ENCODE data around the gene STARD9. TPM values are rescaled to one million over a fixed set of nuclear protein-coding genes. Genes with fewer than 3 reads are reported as not detected.
A peak's percentile ranks its signal among the peaks of the same experiment; 100 is the strongest.

The STARD9 gene
- total and polyA plus RNA-seq, 9 of the 15 experiments (the other 6 are each of a cell fraction or from before 2014, with no cell fraction given): 0.45 to 6.0 (median 3.6) TPM

DNA sequence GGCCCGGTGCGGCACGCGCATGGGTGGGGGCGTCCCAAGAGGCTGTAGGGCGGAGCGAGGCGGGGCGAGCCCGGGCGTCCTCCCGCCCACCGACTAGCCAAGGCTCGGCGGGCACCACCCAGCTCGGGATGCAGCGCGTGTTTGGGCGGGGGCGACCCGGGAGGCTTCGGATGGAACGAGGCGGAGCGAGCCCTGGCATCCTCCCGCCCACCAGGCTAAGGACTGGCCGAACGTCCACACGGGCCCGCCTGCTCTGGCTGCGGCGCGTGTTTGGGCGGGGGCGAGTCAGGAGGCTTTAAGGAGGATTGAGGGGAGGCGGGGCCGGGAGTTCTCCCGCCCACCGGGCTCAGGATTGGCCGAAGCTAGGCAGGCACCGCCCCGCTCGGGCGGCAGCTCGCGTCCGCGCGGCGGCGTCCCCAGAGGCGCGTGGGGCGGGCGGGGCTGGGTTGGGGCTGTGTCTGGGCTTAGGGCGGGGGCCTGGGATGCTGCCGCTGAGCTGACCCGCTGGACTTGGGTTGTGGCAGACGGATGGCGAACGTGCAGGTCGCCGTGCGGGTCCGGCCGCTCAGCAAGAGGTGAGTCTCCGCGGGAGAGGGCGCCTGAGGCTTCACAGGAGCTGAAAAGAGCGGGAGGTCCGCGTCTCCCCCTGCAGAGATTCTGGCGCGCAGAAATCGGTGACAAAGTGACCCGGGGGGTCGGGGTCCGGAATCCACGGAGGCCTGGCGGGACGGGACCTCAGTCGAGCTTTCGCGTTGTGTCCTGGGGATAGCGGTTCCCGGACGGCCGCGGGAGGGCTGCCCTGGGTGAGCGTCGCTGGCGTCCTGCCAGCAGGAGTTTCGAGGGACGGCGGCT lies at the start of gene STARD9 (continued):
- TF ChIP-seq, protein P1, sequence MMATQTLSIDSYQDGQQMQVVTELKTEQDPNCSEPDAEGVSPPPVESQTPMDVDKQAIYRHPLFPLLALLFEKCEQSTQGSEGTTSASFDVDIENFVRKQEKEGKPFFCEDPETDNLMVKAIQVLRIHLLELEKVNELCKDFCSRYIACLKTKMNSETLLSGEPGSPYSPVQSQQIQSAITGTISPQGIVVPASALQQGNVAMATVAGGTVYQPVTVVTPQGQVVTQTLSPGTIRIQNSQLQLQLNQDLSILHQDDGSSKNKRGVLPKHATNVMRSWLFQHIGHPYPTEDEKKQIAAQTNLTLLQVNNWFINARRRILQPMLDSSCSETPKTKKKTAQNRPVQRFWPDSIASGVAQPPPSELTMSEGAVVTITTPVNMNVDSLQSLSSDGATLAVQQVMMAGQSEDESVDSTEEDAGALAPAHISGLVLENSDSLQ (IDR thresholded peaks at IDR 0.05): peak; percentile 14; the same call in 1 of the 2 replicates
- TF ChIP-seq ZNF23 (CRISPR knock-in tag; IDR thresholded peaks at IDR 0.05) (no peak), SMARCE1 (IDR thresholded peaks at IDR 0.05) (no peak), ZZZ3 (IDR thresholded peaks at IDR 0.05) (no peak), CHD1 (IDR thresholded peaks at IDR 0.05; ENCODE audit: low read length) (no peak), ZNF507 (tag; conservative IDR thresholded peaks at IDR 0.05) (no peak), TEAD4 (IDR thresholded peaks at IDR 0.05; ENCODE audit: low read length) (no peak), TEAD4 (CRISPR knock-in tag; IDR thresholded peaks at IDR 0.05; ENCODE audit: borderline replicate concordance) (peak; percentile 93; the same call in 1 of the 2 replicates), PPARD (CRISPR knock-in tag; IDR thresholded peaks at IDR 0.05) (no peak), TBL1XR1 (IDR thresholded peaks at IDR 0.05; ENCODE audit: low read length in 2 of 2) (no peak), ZFP36 (IDR thresholded peaks at IDR 0.05; ENCODE audit: low read depth, low read length, partially characterized antibody) (no peak), GTF2E2 (tag; IDR thresholded peaks at IDR 0.05) (no peak), PRPF4 (IDR thresholded peaks at IDR 0.05; ENCODE audit: insufficient read depth, low read depth, low read length, poor library complexity, severe bottlenecking) (no peak), NCOR1 (IDR thresholded peaks at IDR 0.05) (no peak), SMAD1 (IDR thresholded peaks at IDR 0.05; ENCODE audit: low read depth, low read length, partially characterized antibody) (no peak), U2AF2 (optimal IDR thresholded peaks at IDR 0.05; ENCODE audit: low read depth, low read length) (no peak), ZNF445 (CRISPR knock-in tag; IDR thresholded peaks at IDR 0.05; ENCODE audit: low read depth) (no peak), EGR1 (conservative IDR thresholded peaks at IDR 0.05) (peak; percentile 95), GATA2 (CRISPR knock-in tag; IDR thresholded peaks at IDR 0.05) (no peak), MTA2 (IDR thresholded peaks at IDR 0.05; ENCODE audit: low read depth) (no peak), MEF2D (tag; conservative IDR thresholded peaks at IDR 0.05; ENCODE audit: low read depth) (no peak), RAD21 (CRISPR knock-in tag; conservative IDR thresholded peaks at IDR 0.05 in 1 of 2, IDR thresholded peaks at IDR 0.05 in 1 of 2) (no peak; a peak in 1 of 4 replicates), JUND (IDR thresholded peaks at IDR 0.05; ENCODE audit: borderline replicate concordance, low read depth, low read length) (no peak; the same call in 1 of the 2 replicates), JUND (tag; IDR thresholded peaks at IDR 0.05; ENCODE audit: borderline replicate concordance, low read depth, low read length) (no peak; the same call in 2 of the 3 replicates)
- TF ChIP-seq, protein P2, sequence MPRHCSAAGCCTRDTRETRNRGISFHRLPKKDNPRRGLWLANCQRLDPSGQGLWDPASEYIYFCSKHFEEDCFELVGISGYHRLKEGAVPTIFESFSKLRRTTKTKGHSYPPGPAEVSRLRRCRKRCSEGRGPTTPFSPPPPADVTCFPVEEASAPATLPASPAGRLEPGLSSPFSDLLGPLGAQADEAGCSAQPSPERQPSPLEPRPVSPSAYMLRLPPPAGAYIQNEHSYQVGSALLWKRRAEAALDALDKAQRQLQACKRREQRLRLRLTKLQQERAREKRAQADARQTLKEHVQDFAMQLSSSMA (CRISPR knock-in tag; IDR thresholded peaks at IDR 0.05): no peak
- TF ChIP-seq, protein P3, sequence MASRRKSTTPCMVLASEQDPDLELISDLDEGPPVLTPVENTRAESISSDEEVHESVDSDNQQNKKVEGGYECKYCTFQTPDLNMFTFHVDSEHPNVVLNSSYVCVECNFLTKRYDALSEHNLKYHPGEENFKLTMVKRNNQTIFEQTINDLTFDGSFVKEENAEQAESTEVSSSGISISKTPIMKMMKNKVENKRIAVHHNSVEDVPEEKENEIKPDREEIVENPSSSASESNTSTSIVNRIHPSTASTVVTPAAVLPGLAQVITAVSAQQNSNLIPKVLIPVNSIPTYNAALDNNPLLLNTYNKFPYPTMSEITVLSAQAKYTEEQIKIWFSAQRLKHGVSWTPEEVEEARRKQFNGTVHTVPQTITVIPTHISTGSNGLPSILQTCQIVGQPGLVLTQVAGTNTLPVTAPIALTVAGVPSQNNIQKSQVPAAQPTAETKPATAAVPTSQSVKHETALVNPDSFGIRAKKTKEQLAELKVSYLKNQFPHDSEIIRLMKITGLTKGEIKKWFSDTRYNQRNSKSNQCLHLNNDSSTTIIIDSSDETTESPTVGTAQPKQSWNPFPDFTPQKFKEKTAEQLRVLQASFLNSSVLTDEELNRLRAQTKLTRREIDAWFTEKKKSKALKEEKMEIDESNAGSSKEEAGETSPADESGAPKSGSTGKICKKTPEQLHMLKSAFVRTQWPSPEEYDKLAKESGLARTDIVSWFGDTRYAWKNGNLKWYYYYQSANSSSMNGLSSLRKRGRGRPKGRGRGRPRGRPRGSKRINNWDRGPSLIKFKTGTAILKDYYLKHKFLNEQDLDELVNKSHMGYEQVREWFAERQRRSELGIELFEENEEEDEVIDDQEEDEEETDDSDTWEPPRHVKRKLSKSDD (conservative IDR thresholded peaks at IDR 0.05; ENCODE audit: low read length): no peak
